ENCODE measurements around the gene CTIF.

CTIF gene

GRCh38 chr18:48732767-48733424, 194.1 kb downstream of the CTIF start:
- DNase-seq (ENCODE audit: low spot score), result no peak

GRCh38 chr18:48733643-48734253, 194.9 kb downstream of the CTIF start:
- DNase-seq (ENCODE audit: low spot score), result no peak

GRCh38 chr18:48734460-48734859, 195.6 kb downstream of the CTIF start:
- no peak for DNase-seq (ENCODE audit: low spot score)

DNA sequence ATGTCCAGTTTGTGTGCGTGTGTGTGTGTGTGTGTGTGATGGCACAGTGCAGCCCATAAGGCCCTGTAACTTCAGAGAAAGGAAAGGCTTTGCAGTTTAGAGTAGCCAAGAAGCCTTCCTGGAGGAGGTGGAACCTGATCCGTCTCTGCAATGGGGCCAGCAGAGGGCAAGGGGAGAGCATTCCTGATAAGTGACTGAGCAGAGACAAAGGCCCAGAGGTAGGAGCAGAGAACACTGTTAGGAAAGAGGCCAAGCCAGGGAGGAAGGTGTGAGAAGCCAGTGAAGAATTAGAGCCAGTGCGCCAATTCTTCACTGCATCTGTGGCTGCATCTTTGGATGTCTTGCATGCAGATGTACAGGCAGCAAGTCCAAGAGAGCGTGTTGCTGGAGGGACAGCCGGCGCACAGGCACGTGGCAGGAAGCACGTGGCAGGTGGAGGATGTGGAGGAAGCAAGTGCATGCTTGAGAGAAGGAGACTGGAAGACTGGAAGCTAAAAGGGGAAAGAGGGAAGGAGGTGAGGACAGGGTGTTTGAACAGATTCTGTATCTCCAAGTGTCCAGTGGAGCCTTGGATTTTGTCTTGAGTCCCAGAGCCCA, 196.3 kb downstream of the CTIF start:
- DNase-seq (ENCODE audit: low spot score), result no peak

DNA sequence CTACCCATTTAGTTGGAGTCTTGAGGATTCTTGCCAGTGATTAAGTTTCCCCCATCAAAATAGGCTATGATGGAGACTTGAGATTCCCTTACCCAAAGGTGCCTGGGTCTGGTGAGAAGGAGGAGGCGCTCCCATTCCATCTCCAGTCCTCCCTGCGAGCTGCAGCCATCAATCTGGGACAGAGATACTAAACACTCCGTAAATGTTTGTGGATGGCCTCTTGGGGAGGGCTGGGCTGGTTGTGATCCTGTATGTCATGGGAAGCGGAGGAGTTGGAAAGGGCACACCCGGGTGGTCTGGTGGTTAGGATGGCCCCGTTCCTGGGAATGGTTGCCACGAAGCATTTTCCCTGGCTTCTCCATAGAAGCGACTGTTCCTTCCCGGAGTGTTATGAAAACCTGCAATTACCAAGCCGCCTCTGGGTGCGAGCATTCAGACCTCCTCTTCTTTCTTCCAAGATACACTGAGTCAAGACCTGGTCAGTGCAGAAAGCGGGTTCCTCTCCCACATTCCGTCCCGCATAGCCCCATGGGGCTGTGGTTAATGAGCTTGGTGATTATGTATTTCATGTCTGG, 196.9 kb downstream of the CTIF start:
- no peak for DNase-seq (ENCODE audit: low spot score)

- DNase-seq (ENCODE audit: low spot score), result no peak
Measured at GRCh38 chr18:48736321-48737260, 197.8 kb downstream of the CTIF start.

DNA sequence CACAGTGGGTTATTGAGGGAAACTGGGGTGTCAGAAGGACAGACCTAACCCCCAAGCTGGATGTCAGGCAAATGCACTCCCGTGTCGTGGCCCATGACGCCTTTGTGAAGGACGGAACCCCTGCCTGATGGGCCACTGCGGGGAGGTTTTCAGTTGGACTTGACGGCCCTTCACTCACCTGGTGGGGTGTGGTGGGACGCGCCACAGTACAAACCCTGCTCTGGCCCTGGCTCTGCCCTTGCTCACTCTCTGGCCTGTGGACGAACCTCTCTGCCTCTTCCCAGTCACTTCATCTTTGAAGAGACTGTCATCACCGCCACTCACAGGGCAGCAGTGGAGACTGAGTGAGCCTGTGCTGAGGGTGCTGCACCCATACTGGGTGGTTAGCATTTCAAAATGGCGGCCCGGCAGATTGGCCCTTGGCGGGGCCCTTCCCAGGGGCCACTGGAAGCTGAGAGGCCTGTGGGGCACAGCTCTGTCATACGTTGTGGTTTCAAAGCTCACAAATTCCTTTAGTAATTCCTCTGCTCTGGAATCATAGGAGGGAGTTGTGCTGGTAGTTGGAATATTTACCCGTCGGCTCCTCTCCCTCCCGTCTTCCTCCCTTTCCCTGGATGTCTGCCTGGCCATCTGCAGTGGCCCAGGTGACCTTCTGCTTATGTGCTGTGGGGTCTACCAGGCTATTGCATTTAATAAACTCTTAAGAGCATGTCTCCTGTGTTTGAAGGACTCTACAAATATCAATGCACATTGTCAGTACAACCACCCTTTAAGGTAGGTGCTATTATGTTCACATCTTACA, 200.6 kb downstream of the CTIF start:
- DNase-seq (ENCODE audit: low spot score), result no peak

DNA sequence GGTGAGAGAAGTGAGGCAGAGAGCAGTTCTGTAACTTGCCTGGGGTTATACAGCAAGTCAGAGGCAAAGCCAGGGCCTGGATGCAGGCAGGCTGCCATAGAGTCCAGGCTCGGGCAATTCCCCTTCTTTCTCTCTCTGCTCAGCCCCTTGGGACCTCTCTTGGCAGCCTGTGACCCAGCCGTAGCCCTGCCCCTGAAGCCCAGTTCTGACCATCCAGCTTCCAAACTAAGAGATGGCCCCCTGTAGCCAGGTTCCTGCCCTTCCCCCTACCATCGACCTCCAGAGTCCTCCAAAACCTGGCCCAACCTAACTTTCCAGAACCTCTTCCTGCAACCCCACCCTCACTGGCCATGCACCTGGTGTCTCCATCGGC, 201.2 kb downstream of the CTIF start:
- DNase-seq (ENCODE audit: low spot score), result no peak

DNA sequence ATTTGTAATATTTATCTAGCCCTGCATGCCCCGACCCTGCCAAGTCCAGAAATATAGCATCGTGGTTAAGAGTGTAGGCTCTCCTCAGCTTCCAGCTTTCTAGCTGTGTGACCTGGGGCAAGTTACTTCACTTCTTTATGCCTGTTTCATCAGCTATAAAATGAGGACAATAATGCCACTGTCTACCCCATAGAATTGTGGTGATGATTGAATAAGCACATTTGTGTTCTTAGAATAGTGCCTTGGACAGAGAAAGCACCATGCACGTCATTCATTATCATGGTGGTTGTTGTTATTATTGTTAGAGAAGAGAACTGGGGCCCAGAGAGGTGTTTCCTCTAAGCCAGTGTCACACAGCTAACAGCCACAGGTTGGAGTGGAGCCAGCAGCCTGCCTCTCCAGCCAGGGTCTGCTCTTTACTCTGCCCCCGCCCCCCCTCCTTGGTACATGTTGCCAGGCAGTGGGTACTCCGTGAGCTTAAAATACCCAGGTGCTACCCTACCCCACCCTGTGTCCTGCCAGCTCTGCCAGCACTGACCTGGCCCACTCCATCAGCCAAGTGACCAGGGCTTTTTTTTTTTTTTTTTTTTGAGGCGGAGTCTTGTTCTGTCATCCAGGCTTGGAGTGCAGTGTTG, 202.1 kb downstream of the CTIF start:
- no peak for DNase-seq (ENCODE audit: low spot score)

GRCh38 chr18:48741866-48742265, 203.0 kb downstream of the CTIF start:
- no peak for DNase-seq (ENCODE audit: low spot score)

GRCh38 chr18:48742304-48742703, 203.5 kb downstream of the CTIF start:
- DNase-seq (ENCODE audit: low spot score), result no peak

DNA sequence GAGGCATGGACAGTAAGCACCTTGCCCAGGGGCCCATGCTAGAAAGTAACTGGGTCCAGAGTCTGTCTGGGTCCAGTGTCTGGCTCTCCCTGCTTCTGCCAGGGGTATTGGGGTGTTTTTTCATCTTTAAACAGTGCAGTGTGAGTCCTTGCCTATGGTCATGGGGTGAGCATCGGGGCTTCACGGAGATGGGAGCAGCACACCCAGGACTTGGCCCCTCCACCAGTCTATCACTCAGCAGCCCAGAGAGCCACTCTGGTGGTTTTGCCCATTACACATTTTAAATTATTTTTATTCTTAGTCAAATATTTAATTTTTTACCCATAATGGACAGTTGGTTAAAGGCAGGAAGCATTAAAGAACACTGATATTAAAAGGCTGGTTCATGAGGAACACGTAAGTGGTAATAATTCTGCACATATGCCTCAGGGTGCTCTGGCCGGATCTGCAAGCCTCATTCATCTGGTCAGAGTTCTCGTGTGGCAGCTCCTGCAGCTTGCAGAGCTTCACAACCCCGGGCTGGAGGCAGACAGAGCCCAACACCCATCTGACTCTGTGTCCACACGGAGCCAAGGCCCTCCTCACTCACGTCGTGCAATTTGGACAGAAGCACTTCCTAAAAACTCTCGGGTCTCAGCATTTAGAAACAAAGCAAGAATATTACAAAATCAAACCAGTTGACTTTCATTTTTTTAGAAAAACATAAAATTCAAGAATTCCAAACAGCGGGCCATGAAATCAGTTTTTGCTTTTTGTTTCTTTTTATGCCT, 204.1 kb downstream of the CTIF start:
- DNase-seq (ENCODE audit: low spot score), result no peak

- no peak for DNase-seq (ENCODE audit: low spot score)
Measured at GRCh38 chr18:48743886-48744285, 205.1 kb downstream of the CTIF start.

DNA sequence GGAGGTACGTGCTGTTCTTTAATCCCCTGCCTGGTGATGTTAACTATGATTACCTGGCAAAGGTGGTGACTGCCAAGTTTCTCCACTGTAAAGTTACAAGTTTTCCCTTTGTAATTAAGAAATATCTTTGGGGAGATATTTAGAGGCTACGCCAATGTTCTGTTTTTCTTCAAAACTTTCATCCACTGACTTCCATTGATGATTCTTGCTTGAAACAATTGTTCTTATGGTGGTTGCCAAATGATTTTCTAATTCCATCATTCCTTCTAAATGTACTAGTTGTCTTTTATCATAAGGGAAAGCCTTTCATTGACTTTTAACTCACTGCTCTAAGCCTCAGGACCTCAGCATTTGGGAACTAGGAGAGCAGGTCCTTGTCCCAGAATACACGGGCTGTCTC, 206.5 kb downstream of the CTIF start:
- DNase-seq (ENCODE audit: low spot score), result no peak

DNA sequence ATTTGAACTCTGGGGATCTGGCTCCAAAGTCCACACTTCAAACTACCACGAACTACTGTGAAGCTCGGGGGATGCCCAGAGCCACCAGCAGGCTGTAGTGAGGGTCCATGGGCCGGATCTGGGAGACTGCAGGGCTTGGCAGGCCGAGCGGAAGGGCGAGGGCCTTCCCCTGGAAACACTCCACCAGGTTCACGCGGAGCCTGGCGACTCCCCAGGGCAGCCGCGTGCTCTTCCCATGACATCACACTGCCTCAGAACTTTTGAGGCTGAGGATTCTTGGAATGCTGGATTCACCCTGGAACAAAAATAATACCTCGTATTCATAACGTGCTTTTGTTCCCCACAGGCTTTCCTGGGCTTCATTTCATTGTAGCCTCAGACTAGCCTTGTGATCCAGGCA, 210.9 kb downstream of the CTIF start:
- DNase-seq (ENCODE audit: low spot score), result no peak

DNA sequence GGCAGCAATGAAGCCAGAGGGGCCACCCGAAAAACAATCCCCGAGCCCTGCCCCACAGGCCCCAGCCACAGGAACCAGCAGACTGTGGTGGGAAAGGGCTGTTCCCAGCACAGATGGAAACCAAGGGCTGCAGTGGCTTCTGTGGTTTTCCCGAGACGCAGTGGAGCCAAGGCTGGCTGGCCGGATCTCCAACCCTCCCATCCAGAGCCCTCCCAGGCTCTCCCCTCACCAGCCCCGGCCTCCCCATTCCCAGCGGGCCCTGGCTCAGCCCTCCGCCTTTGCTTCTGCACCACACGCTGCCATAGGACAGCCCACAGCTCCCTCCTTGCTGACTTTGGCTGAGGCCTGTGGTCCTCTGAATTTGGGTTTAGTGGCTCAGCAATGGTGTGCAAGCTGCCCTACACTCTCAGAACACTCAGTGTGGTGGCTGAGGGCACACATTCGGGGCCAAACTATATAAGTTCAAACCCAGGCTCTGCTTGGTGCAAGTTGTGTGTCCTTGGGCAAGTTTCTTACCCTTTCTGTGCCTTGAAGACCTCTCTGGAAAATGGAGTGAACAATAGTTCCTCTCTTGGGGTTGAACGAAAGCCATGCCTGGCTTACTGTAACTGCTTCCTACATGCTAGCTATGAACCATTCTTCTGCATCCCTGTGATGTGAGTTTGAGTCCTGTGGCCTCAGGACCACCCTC, 211.8 kb downstream of the CTIF start:
- DNase-seq (ENCODE audit: low spot score), result no peak

DNA sequence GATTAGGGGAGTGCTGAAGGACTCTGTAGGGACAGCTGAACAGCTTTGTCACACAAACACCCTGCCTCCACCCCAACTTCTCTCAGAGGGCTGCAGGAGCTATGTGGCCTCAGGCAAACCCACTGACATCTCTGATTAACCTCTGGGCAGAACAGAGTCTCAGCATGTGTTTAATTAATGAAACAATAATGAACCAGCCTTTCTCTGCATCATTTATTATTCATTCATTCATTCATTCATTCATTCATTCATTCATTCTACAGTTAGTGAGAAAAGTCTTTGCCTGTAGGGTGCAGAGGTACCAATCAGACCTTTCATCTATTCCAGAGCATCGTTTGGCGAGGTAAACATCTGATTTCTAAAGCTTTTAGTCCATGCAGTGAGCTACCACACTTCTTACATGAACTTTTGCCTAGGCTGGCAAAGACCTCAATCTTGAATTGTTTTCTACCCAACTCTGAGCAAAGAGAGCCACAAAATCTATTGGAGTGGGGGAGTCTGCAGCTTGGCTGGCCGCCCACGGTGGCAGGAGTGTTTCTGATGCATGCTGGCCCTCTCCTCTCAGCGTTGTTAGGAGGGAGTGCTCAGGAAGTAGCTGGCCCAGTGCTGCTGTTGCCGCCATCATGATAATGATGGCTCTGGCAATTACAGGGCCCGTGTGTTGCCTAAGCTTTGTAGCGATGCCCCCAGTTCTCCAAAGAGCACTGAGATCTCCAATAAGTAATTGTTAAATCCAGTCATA, 213.1 kb downstream of the CTIF start:
- DNase-seq (ENCODE audit: low spot score), result no peak

- no peak for DNase-seq (ENCODE audit: low spot score)
Measured at GRCh38 chr18:48752478-48752877, 213.6 kb downstream of the CTIF start.

- no peak for DNase-seq (ENCODE audit: low spot score)
Measured at GRCh38 chr18:48752928-48753327, 214.1 kb downstream of the CTIF start.
